HG03432 (cell line): ENCODE results near the gene GCLC.
"Not testable (repeated sequence)": the region's sequence is repeated elsewhere in the genome, so short reads cannot be mapped to it uniquely, and the experiment has no call there.

Experiments used
- ATAC-seq: cut with Tn5 transposase; IDR thresholded peaks from one replicate; pipeline ENCODE4 v1.9.1; 2021; ENCODE audit warnings: mild to moderate bottlenecking, moderate library complexity; ENCODE audit not compliant: unreplicated experiment

Gene GCLC

DNA sequence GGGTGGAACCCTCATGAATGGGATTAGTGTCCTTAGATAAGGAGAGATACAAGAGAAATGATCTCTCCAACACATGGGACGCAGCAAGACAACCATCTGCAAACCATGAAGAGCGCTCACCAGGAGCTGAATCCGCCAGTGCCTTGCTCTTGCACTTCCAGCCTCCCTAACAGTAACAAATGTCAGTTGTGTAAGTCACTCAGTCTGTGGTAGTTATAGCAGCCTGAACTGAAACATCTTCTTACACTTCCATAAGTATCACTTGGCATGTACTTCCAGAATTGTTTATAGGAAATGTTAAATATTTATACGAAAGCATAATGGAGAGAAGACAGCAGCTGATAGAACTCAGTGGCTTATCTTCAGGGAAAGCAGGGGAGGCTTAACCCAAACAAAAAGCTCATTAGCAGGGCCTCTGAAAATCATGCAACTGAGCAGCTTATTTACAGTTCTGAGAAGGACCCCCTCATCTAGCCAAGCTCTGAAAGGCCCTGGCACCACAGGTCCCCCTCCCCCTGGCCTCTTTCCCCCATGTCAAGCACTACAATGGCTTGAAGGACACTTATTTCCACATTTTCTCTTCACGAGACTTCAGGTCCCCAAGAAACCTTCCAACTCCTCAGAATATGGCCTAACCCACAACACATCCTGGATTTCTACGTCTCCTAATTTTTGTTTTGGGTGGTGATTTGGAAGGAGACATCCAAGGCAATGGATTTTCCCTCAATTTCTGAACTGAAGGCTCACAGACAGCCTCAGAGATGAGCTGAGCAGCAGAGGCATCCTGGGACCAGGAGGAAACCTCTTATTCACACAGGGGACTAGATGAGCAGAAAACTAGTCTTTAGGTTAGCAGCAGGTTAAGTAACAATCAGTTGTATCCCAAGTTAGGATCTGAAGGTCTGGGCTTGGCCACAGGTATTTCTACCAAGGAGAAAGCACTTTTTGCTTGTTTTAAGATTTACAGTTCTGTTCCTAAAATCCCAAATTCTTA lies 49.1 kb downstream of the GCLC start:
- ATAC-seq = no peak

DNA sequence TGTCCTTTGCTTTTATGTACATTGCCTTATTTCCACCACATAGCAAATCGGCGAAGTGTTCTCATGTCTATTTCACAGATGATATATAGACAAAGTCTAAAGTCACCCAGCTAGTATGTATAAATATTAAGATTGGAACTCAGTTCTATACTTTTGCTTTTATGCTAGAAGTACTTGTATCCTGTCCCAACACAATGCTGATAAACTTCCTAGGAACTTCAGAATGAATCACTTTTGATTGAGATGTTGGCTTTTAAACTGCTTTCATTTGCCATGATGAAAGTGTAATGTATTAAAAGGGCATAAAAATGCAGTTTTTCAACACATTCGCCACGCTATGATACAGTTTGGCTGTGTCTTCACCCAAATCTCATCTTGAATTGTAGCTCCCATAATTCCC lies 50.8 kb downstream of the GCLC start:
- ATAC-seq = no peak

DNA sequence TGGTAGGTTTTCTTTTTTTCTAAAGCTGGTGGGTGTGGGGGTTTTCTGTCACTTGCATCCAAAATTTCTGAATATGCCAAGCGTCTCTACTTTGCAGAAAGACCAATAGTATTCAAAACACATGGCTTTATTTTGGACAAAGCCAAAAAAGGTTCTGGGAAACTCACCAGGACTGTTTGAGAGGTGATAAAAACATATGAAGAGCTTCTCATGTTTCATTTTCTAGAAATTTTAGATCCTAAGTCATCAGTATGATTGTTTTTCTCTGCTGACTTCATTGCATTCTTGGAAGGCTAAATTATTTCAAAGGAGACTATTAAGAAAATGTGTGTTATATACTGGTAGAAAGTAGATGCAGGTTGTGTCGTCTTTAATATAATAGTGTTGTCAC lies 51.3 kb downstream of the GCLC start:
- no peak for ATAC-seq

DNA sequence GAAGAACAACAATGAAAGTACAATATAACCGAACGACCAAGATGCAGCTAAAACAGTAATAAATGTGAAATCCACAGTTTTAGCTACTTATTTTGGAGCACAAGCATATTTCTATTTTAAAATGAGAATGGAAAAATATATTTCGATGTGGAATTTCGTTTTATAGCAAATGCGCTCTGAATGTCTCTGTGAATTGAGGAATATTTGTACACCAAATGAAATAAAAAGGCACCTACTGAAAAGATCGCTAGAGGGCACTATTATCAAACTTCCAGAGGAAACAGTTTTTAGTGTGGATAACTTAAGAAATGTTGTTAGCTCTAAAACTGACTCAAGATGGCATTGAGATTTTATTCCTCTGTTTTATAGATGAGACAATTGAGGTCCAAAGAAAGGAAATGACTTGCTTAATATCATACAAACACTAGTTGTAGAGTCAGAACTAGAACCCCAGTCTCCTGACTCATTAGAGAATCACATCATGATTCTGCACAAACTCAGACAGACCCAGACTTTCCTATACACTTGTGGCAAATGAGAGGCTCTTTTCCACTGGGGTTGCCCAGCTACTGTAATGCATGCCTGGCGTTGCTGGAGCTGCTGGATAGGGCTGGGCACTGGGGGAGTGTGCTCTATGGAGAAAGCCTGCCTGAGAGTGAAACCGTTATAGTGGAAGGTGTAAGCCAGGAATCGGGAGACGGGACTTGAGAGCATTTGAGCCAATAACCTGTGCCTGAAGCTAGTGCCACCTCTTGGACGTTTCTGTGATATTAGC lies 51.9 kb downstream of the GCLC start:
- peak; percentile 59 for ATAC-seq

DNA sequence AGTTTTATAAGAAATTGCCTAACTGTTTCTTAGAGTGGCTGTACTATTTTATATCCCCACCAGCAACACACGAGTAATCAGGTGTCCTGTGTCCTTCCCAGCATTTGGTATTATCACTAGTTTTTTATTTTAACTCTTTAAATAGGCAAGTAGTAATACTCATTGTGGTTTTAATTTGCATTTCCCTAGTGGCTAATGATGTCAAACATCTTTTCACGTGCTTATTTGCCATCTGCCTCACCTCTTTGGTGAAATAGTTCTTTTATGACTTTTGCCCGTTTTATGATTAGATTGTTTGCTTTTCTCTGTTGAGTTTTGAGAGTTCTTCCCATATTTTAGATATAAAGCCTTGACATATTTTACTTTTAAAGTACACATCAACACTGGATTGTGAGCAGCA lies 57.8 kb downstream of the GCLC start:
- no peak for ATAC-seq

DNA sequence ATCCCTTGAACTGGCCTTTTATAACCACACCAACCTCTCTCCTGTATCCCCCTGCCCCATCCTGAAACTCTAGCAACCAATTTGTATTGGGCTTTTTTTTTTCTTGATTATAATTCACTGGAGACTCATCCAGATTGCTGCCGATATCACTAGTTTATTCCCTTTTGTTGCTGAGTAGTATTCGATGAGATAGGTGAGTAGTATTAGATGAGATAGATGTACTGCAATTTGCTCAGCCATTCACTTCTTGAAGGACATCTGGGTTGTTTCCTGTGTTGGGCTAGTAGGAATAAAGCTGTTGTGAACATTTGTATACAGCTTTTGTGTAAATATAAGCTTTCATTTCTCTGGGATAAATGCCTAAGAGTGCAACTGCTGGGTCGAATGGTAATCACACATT lies 58.2 kb downstream of the GCLC start:
- no peak for ATAC-seq

DNA sequence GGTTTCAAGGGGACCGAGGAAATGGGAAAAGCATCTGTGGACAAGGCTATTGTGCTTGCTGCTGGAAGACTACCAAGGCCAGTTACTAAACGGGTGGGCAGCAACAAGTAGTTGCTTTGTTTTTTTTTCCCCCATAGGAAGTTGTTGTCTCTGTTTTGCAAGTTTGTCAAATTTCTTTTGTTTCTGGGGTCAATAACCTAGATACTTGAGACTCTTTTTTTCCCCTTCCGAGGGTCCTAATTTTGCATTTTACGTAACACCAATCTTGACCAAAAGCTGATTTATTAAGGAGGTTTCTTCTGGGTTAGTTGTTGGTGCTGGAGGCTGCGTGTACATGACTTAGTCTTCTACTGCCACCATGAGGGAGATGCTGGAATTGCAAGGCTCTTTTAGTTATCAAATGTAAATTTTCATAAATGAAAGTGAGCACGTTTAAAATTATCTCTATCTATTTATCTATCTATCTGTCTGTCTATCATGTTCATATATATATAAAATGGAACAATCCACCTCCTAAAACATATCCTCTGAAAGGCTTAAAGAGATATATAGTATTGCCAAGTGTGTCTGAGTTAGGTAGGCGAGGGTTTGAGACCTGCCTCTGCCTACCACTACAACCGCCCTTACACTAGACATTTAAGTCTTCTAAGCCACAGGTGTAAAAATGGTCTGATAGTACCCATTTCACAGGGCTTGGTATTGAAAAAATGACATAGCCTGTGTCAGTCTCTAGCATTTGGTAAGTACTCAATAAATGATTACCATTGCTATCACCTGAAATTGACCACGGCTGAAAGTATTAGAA lies 60.2 kb downstream of the GCLC start:
- peak; percentile 56 for ATAC-seq

DNA sequence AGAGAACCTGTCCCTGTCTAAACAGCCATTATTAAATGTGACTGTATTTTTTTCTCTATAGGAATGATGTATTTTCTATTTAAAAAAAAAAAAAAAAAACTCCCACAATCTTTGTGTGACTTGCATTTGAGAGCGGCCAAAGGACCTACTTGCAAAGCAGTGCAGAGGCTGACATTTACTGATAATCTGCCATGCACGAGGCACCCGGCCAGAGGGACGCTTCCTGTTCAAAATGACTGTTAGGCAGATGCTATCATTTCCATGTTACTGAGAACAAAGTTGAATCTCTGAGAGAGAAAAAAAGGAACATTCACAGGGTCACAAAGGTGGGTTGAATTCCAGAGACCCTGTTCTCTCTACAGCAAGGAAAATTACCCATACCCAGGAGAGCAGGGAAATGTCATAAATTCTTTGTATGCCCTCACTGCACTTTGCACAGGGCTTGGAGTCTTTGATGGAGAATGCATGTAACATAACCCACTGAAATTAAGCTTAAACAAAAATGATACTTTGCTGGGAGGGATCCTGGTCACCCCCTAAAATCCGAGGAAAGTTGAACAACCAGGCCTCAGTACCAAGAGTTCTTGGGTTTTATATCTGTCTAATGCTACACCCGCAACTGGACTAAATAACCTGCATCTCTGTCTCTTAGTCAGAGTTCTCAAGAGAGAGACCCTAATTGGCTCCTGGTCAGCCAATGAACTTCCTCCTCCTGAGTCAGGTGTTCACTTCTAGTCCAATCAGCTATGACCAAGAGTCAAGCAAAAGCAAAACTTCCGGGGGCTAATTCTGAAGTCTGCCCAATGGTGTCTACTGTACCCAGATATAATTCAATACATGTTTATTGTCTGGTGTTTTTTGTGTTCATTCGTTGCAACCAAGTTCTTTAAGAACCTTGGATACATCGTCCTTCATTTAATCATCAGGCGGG lies 61.2 kb downstream of the GCLC start:
- ATAC-seq = no peak

DNA sequence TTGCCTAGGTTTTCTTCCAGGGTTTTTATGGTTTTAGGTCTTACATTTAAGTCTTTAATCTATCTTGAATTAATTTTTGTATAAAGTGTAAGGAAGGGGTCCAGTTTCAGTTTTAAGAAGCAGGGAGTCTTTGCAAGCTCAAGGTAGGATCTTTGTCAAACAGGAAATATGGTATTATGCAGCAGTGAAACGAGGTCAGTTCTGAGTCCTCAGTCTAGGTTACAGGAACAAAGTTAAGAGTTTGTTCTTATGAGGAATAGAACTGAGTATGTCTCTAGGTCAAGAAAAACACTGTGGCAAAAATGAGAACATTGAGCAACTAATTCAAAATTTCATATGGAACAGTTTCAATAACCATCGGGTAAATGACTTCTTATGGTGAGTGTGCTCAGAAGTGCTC lies 63.6 kb downstream of the GCLC start:
- no peak for ATAC-seq

DNA sequence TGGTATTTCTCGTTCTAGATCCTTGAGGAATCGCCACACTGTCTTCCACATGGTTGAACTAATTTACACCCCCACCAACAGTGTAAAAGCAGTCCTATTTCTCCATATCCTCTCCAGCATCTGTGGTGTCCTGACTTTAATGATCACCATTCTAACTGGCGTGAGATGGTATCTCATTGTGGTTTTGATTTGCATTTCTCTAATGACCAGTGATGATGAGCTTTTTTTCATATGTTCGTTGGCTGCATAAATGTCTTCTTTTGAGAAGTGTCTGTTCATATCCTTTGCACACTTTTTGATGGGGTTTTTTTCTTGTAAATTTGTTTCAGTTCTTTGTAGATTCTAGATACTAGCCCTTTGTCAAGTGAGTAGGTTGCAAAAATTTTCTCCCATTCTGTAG lies 64.1 kb downstream of the GCLC start:
- not testable (repeated sequence) for ATAC-seq

DNA sequence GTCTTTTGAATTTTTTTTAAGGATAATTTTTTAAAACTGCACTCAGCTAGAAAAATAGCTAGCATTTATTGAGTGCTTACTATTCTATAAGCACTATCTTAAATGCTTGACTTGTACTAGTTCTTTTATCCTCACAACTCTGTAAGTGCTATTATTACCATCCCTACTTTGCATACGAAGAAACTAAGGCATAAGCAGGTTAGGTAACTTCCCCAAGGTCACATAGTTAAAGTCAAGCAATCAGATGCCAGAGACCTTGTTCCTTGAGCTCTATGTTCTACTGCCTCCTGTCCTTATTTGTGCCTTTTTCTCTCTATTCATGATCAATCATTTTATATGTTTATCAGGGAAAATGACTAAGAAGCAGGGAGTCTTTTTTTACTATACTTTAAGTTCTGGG lies 65.0 kb downstream of the GCLC start:
- ATAC-seq = no peak

DNA sequence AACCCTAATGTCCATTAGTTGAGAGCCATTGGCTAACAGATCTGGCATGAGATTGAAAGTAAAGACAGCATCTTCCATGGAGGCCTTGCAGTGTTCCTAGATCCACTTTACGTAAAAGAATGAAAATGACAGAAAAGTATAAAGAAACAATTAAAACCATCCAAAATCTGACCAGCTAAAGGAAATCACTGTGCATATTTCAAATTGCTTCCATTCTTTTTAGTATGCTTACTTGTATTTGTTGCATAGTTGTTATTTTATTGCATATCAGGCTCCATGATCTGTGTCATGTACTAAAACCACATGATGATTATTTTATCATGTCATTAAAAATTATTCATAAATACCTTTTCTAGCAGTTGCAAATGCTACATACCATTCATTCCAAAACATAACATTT lies 67.9 kb downstream of the GCLC start:
- ATAC-seq = no peak

DNA sequence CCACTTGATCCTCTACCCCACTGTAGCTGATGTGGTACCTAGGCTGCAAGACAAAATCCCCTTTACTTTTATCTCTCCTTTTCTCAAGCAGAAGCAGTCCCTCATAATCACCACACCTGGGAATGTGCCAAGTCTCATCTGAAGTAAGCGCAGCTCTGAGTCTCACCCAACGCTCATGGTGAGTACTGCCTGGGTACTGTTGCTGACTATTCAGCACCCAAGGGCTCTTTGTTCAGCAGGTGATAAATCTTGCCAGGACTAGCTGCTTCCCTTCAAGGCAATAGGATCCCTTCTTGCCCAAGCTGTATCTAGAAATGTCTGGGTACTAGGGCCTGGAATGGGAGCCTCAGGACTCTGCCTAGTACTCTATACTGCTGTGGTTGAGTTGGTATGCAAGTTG lies 70.9 kb downstream of the GCLC start:
- no peak for ATAC-seq

DNA sequence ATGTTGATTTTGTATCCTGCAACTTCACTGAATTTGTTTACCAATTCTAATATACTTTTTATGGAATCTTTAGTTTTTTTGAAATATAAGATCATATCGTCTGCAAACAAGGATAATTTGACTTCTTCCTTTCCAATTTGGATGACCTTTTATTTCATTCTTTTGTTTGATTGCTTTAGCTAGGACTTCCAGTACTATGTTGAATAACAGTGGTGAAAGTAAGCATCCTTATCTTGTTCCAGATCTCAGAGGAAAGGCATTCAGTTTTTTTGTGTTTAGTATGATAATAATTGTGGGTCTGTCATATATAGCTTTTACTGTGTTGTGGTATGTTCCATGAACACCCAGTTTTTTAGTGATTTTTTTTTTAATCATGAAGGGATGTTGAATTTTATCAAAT lies 75.7 kb downstream of the GCLC start:
- no peak for ATAC-seq

DNA sequence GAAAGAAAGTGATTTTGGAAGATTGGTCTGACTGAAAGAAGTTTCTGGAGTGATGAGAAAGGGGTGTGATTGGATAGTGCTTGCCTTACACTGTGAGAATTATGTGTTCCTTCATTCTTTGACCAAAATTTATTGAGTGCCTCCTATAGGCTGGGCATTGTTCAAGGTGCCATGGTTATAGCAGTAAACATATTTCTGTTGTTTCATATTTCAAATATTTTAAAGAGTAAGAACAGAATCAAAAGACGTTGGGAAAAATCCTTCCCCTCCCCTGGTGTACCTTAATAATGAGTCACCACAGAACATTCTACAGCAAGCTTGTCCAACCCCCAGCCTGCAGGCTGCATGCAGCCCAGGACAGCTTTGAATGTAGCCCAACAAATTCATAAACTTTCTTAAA lies 78.6 kb downstream of the GCLC start:
- no peak for ATAC-seq

DNA sequence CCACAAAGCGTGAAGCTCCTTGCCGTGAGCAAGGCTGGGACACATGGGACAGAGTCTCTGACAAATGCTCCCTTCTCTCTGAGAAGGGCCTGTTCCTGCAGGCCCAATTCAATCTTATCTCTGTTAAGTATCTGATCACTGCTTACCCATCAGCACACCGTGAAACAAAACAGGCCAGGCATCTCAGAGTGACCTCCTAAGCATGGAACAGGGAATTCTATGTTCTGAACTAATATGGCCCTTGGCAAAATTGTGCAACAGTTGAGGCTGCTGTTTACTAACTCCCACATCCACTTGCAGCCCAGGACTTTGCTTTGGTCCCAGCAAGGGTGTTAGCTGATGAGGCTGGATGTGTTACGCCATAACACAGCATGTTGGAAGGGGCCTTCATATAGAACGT lies 79.2 kb downstream of the GCLC start:
- no peak for ATAC-seq

DNA sequence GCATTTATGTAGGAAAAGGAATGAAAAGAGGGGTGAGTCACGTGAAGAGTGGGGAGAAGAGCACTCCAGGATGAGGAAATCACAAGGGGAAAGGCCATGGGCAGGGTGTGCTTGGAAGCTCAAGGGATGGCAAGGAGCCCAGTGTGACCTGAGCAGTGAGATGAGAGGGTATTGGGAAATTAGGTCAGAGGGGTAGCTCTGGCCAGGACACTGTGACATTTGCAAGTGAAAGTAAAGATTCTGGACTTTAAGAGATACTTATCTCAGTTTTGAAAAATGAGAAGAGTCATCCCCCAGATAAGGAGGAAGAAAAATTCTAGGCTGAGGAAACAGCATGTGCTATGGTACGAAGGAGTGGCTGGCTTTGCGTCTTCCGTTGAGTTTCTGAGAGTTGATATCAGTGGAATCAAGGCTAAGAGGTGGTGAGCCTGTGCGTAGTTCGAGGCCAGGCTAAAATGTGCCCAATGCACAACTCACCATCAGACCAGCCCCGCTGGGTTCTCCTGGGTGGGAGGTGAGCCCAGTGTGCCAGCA lies 79.9 kb downstream of the GCLC start:
- no peak for ATAC-seq

DNA sequence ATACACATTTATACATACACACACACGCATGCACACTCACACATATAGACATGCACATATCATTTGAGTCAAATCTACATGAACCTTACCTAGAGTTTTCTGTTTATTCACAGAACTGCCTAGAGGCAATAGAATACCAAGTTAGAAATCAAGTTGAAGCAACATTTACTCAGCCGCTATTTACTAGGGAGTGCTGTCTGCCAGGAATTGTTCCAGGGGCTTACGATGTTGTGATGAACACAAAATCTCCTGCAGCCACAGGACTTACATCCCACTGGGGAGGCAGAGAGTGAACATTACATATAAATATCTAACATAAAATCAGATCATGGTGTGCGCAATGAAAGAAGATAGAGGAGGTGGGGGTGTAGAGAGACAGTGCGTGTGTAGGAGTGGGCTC lies 80.4 kb downstream of the GCLC start:
- ATAC-seq = no peak

DNA sequence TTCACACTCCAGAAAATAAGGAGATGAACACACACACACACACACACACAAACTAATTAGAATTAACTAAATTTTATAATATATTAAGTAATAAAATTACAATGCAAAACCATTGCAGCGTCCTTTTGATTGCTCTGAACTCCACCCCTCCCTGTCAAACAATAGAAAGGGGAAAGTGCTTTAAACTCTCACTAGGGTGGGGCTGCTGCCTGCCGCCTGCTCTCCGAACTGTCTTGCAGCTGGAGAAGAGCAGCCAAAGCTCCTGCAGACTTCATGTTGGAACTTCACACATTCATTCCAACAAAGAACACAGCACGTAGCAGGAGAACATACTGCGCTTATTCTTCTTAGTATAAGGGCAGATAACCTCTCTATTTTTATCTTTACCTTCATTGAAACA lies 83.2 kb downstream of the GCLC start:
- peak; percentile 58 for ATAC-seq
